HG03571 (cell line): ENCODE measurements around the gene UMAD1.

Experiments
- ATAC-seq: cut with Tn5 transposase; IDR thresholded peaks from one replicate; pipeline ENCODE4 v1.9.1; 2021; ENCODE audit not compliant: unreplicated experiment

The UMAD1 gene

GRCh38 chr7:7719236-7719635 lies 78.7 kb downstream of the UMAD1 start:
- ATAC-seq: peak; percentile 94

GRCh38 chr7:7720193-7720592 lies 79.6 kb downstream of the UMAD1 start:
- no peak for ATAC-seq

- no peak for ATAC-seq
These were observed 80.4 kb downstream of the UMAD1 start for GRCh38 chr7:7720750-7721621.

GRCh38 chr7:7731732-7732131 lies 91.2 kb downstream of the UMAD1 start:
- ATAC-seq: no peak

GRCh38 chr7:7732621-7733281 lies 92.2 kb downstream of the UMAD1 start:
- no peak for ATAC-seq

- no peak for ATAC-seq
These were observed 96.1 kb downstream of the UMAD1 start for GRCh38 chr7:7736671-7737070.

- ATAC-seq: no peak
These were observed 97.1 kb downstream of the UMAD1 start for GRCh38 chr7:7737674-7738073.

- no peak for ATAC-seq
These were observed 97.6 kb downstream of the UMAD1 start for GRCh38 chr7:7738177-7738576.

- no peak for ATAC-seq
These were observed 98.1 kb downstream of the UMAD1 start for GRCh38 chr7:7738622-7739021.

GRCh38 chr7:7739204-7740036 lies 98.9 kb downstream of the UMAD1 start:
- ATAC-seq: no peak

- ATAC-seq: no peak
These were observed 99.4 kb downstream of the UMAD1 start for GRCh38 chr7:7740037-7740355.

GRCh38 chr7:7742223-7742622 lies 101.7 kb downstream of the UMAD1 start:
- no peak for ATAC-seq

GRCh38 chr7:7745258-7745657 lies 104.7 kb downstream of the UMAD1 start:
- ATAC-seq: no peak

GRCh38 chr7:7745966-7746365 lies 105.4 kb downstream of the UMAD1 start:
- ATAC-seq: no peak

GRCh38 chr7:7746458-7746857 lies 105.9 kb downstream of the UMAD1 start:
- no peak for ATAC-seq

- ATAC-seq: no peak
These were observed 110.2 kb downstream of the UMAD1 start for GRCh38 chr7:7750571-7751242.

- ATAC-seq: no peak
These were observed 110.9 kb downstream of the UMAD1 start for GRCh38 chr7:7751243-7752092.

- ATAC-seq: no peak
These were observed 116.0 kb downstream of the UMAD1 start for GRCh38 chr7:7756577-7756976.

- no peak for ATAC-seq
These were observed 117.0 kb downstream of the UMAD1 start for GRCh38 chr7:7757576-7757975.

- no peak for ATAC-seq
These were observed 120.9 kb downstream of the UMAD1 start for GRCh38 chr7:7761340-7761973.
